Measurements from ENCODE around the gene PLEKHG3.

DNA sequence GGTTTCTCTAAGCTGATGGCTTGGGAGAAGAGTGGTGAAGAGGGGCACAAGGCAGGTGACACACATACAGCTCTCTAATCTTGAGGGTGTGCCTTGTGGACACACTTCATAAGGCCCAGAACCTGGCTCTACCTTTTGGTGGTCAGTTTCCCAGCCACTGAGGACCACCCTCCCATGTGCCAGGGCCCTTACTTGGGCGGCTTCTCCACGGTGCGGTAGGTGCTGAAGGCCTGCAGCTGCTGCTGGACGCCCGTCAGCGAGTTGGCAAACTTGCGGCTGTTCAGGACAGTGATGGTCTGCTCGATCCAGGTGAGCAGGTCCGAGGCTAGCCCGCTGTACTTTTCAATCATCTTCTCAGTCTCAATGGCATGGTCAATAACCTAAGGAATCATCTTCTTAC lies 95.3 kb downstream of the PLEKHG3 start:
- TF ChIP-seq, protein P1, sequence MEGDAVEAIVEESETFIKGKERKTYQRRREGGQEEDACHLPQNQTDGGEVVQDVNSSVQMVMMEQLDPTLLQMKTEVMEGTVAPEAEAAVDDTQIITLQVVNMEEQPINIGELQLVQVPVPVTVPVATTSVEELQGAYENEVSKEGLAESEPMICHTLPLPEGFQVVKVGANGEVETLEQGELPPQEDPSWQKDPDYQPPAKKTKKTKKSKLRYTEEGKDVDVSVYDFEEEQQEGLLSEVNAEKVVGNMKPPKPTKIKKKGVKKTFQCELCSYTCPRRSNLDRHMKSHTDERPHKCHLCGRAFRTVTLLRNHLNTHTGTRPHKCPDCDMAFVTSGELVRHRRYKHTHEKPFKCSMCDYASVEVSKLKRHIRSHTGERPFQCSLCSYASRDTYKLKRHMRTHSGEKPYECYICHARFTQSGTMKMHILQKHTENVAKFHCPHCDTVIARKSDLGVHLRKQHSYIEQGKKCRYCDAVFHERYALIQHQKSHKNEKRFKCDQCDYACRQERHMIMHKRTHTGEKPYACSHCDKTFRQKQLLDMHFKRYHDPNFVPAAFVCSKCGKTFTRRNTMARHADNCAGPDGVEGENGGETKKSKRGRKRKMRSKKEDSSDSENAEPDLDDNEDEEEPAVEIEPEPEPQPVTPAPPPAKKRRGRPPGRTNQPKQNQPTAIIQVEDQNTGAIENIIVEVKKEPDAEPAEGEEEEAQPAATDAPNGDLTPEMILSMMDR (IDR thresholded peaks at IDR 0.05): no peak
- TF ChIP-seq POLR2AphosphoS5 (IDR thresholded peaks at IDR 0.05; ENCODE audit: low read depth, low read length): no peak
- TF ChIP-seq, protein P2, sequence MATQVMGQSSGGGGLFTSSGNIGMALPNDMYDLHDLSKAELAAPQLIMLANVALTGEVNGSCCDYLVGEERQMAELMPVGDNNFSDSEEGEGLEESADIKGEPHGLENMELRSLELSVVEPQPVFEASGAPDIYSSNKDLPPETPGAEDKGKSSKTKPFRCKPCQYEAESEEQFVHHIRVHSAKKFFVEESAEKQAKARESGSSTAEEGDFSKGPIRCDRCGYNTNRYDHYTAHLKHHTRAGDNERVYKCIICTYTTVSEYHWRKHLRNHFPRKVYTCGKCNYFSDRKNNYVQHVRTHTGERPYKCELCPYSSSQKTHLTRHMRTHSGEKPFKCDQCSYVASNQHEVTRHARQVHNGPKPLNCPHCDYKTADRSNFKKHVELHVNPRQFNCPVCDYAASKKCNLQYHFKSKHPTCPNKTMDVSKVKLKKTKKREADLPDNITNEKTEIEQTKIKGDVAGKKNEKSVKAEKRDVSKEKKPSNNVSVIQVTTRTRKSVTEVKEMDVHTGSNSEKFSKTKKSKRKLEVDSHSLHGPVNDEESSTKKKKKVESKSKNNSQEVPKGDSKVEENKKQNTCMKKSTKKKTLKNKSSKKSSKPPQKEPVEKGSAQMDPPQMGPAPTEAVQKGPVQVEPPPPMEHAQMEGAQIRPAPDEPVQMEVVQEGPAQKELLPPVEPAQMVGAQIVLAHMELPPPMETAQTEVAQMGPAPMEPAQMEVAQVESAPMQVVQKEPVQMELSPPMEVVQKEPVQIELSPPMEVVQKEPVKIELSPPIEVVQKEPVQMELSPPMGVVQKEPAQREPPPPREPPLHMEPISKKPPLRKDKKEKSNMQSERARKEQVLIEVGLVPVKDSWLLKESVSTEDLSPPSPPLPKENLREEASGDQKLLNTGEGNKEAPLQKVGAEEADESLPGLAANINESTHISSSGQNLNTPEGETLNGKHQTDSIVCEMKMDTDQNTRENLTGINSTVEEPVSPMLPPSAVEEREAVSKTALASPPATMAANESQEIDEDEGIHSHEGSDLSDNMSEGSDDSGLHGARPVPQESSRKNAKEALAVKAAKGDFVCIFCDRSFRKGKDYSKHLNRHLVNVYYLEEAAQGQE (IDR thresholded peaks at IDR 0.05; ENCODE audit: insufficient read depth in 1 of 2, low read depth in 2 of 2, low read length in 1 of 2): no peak
- TF ChIP-seq SIN3A (IDR thresholded peaks at IDR 0.05; ENCODE audit: borderline replicate concordance, insufficient read depth, low read depth, low read length): no peak
